Measurements from ENCODE around the gene IFI27L2.

The IFI27L2 gene

DNA sequence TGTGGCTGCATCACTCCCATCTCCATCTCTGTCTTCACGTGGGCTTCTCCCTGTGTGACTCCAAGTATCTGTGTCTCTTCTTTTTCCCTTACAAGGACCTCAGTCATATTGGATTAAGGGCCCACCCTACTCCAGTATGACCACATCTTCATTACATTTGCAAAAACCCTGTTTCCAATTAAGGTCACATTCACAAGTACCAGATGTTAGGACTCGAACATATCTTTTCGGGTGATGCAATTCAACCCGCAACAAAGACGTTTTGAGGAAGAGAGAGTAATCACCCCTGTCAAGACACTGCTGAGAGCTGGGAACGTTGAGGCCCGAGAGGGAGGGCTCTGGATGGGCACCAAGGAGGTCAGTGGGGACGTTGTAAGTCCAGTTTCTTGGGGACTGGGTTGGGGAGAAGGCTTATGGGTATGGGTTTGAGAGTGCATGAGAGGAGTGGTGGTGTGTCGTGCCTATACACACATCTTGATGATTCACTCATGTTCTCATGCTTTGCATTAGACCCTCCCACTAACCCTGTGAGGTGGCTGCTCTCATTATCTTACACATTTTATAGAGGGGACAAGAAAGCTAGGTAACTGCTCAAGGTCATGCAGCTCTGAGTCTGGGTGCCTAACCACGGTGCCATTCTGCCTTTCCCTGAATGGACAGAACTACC, 30.9 kb downstream of the IFI27L2 start:
- DNase-seq: no peak

DNA sequence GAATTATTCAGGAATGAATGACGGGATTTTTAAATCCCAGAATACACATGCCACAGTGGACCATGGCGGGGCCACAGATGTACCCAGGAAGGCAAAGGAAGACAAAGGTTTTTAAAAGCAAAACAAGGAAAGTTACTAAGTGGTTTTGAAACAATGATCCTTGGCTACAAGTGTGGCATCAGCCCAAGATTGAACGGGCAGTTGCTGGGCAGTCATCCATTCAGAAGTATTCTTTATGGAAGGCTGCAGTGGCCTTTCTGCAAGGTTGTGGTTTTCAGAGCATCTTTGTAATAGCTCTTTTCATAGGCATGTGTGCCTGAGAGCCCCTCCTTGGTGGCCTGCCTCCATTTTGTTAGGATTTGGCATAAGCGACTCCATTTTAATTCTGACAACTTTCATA, 32.3 kb downstream of the IFI27L2 start:
- no peak for DNase-seq

DNA sequence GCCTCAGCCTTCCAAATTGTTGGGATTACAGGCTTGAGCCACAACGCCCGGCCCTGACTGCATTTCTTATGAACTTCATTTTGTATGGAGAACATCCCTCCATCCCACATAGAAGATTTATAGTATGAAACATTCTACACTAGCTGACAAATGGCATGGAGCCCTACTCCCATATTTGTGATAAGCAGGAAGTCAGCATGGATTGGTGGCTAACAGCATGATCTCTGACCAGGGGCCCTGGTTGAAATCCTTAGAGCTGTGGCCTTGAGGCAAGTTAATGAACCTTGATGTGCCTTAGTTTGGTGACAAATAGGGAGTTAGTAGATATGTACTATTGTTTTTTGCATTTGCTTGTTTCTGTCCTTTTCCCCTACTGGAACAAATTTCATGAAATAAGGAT, 36.0 kb downstream of the IFI27L2 start:
- DNase-seq: no peak

DNA sequence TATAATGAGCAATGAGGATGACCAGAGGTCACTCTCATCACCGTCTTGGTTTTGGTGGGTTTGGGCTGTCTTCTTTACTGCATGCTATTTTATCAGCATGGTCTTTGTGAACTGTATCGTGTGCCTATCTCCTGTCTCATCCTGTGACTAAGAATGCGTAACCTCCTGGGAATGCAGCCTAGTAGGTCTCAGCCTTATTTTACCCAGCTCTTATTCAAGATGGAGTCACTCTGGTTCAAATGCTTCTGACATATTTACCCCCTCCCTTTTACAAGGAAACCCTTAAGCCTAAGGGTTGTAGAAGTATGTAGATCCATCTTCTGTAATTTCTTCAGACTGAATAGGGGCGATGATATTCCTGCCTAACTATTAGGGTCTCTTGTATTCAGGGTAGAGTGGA, 39.9 kb downstream of the IFI27L2 start:
- DNase-seq: no peak

DNA sequence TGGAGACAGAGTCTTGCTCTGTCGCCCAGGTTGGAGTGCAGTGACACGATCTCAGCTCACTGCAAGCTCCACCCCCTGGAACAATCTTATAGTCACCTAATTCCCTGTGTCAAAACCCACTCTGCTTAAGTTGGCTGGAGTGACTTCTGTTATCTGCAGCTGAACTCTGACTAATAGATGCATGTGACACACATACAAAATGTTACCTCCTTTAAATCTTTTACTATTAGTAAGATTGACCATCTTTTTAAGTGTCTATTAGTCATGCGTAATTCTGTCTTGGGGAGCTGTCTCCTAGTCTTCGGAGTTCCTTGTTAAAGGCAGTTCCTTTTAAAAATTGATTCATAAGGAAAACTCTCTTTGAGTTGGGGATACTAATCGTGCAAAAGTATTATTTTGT, 40.9 kb downstream of the IFI27L2 start:
- no peak for DNase-seq

DNA sequence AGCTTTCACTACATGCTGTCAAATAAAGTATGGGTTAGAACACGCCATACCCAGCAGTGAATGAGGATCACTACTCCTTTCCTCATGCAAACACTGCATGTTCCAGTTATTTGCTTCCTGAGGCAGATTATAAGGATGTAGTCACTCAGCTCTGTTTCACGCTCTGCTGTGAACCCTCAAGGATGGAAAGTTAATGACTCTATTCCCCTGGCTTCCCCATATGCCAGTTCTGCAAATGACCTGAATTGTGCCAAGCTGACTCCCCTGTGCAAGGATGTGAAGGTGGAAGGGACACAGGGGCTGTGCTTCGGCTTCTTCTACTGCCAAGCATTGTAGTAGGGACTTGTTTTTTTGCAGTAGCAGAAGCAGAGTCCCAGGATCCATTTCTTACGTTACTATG, 41.5 kb downstream of the IFI27L2 start:
- DNase-seq: no peak

DNA sequence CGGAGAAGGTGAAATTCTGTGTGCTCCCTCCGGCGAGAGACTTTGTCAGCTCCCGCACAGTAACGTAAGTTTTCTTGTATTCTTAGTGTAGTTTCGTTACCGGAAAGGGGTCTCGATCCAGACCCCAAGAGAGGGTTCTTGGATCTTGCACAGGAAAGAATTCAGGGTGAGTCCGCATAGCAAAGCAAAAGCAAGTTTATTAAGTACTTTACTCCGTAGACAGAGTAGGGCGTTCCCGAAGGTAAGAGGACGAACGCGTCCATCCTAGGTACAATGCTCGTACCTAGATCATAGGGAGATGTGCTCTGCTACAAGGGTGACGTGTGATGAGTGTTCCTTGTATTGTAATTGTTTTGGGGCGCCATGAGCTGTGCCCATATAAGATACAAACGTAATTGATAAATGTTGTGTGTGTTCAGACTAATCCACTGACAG, 48.0 kb downstream of the IFI27L2 start:
- no peak for DNase-seq

DNA sequence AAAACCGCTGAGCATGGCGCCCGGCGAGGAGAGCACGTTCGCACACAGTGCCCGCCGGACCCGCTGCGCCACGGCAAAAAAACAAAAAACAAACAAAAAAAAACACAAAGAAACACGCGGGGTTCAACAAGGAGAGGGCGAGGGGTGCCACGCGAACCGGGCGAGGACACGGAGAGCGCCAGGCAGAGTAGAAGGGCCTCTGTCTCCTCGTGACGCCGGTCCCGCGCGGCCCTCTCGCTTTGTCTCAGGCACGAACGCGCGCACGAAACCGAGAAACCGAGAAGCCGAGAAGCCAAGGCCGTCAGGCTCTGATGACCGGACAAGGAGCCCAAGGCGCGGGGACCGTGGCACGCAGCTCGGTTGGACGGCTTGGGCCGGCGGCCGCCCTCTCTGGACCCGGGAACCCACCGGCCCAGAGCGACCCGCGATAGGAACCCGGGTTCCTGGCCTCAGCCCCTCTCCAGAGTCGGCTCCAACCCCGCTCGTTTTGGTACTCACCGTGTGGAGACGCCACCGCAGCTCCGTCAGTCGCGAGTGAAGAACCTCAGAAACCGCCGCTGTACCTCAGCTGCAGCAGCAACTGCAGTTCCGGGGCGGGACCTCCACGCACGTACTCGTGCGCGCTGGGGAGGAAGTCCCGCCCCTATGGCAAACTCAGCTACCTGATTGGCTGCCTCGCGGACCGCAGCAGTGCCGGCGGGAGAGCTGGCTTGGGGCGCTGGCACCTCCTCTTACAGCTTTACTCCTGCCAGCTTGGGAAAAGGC, 48.6 kb downstream of the IFI27L2 start, which contains the start of the genes DDX24 and IFI27L1:
Gene DDX24, minus strand, starts transcription at position 582 of the 765 bp plus-strand sequence. CDS start 1,460 bp downstream, outside the sequence.
Gene IFI27L1, plus strand, starts transcription at position 690 of the 765 bp plus-strand sequence. CDS start 15,628 bp downstream, outside the sequence.
- DNase-seq: peak; percentile 89

DNA sequence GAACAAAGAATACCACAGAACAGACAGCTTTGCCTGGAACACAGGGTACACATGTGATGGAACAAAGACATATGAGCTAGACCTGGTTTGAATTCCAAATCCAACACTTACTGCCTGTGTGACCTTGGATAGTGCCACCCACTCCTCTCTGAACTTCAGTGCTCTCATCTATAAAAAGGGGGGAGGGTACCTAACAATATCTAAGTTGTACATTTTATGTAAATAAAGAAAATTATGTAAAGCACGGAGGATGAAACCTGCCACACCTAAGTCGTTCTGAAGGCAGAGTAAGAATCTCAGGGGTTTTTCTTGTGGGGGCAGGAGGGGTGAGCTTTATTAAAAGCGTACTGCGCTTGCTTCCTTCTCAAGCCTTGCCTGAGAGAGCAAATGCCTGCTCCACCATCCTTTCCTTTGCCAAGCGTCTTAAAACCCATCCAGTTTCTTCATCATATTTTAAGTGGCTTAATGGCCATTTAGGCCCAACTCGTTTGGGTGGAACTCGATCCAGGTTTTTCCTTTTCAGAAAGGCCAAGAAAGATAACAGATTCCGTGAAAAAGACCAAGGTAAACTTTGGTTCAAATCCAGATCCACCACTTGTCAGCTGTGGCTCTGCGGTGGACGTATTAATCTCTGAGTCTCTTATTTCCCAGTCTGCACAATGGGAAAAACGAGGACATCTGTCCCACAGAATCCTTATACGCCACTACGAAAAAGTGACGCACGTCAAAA, 49.3 kb downstream of the IFI27L2 start:
- DNase-seq: no peak

DNA sequence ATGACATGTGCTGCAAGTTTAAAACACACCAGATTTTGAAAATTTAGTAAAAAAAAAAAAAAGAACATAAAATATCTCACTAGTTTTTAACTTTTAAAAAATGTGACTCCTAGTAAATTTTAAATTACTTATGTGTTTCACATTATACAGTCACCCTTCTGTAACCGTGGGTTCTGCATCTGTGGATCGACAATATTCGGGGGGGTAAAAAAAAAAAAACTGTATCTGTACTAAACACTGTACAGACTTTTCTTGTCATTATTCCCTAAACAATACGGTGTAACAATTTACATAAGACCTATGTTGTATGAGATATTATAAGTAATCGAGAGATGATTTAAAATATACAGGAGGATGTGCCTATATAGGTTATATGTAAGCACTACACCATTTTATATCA, 51.6 kb downstream of the IFI27L2 start:
- DNase-seq: no peak
